Activated CD8-positive, alpha-beta T cell treated with anti-CD3 and anti-CD28 coated beads for 36 hours (primary cell): ENCODE measurements around the gene NTRK1. TPM values are rescaled to one million over a fixed set of nuclear protein-coding genes. Genes with fewer than 3 reads are reported as not detected.

Source experiments
- ATAC-seq: fragments of 200-7000 bp; cut with Tn5 transposase; one replicate; pipeline ENCODE4 v1.10.0; 2021; ENCODE audit warnings: mild to moderate bottlenecking, moderate library complexity
- CTCF ChIA-PET: fragments of 350-600 bp; sonication (Branson Sonifier 250); formaldehyde crosslinking; loops from one replicate; lab custom pipeline; 2021; ENCODE audit warnings: antibody characterized with exemption; lab: Charles Lee
- POLR2A ChIA-PET: fragments of 350-600 bp; sonication (Branson Sonifier 250); formaldehyde crosslinking; loops from one replicate; lab custom pipeline; 2021; ENCODE audit warnings: antibody characterized with exemption; lab: Charles Lee
- DNase-seq: peaks from one replicate; pipeline ENCODE4 v3.0.0-alpha.2; 2020
- H3K27ac Mint-ChIP-seq: one replicate; pipeline ENCODE4 v1.8.0; 2021; ENCODE audit warnings: mild to moderate bottlenecking, mixed read lengths
- H3K27me3 Mint-ChIP-seq: one replicate; pipeline ENCODE4 v1.8.0; 2021; ENCODE audit warnings: mixed read lengths
- H3K36me3 Mint-ChIP-seq: one replicate; pipeline ENCODE4 v1.8.0; 2021; ENCODE audit warnings: low read depth, mixed read lengths
- H3K4me1 Mint-ChIP-seq: one replicate; pipeline ENCODE4 v1.8.0; 2021; ENCODE audit warnings: low read depth, mixed read lengths
- H3K4me3 Mint-ChIP-seq: one replicate; pipeline ENCODE4 v1.8.0; 2021; ENCODE audit warnings: mild to moderate bottlenecking, moderate library complexity, mixed read lengths
- H3K9me3 Mint-ChIP-seq: one replicate; pipeline ENCODE4 v1.8.0; 2021; ENCODE audit warnings: mixed read lengths
- intact Hi-C: fragments of 100-400 bp; cut with micrococcal nuclease; formaldehyde crosslinking; loops from one replicate; pipeline ENCODE4 v1.10.0; 2022
- total RNA-seq, 2 experiments: library from RNA; stranded (reverse); gene quantifications; one replicate each; pipeline ENCODE4 v1.2.3, GENCODE V29; 2021
- TF ChIP-seq, protein P1 (sequence below): fragments of 200-600 bp; IDR thresholded peaks from one replicate; pipeline ENCODE4 v1.8.0; 2022; ENCODE audit warnings: antibody characterized with exemption, mild to moderate bottlenecking

NTRK1 gene
- total RNA-seq, 2 experiments from 2014 or later: 23.5 to 25.9 TPM

DNA sequence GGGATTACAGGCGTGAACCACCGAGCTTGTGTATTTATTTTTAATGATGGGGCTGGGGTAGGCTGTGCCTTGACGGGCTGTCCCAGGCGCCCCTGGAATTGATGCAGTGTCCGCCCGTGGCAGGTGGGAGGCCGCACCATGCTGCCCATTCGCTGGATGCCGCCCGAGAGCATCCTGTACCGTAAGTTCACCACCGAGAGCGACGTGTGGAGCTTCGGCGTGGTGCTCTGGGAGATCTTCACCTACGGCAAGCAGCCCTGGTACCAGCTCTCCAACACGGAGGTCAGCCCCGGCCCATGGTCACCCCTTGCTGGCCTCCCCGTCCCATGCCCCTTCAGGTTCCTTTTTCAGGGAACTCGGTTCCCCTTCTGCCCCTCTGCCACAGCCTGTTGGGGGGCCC is 19.2 kb downstream of the NTRK1 start:
- TF ChIP-seq, protein P1, sequence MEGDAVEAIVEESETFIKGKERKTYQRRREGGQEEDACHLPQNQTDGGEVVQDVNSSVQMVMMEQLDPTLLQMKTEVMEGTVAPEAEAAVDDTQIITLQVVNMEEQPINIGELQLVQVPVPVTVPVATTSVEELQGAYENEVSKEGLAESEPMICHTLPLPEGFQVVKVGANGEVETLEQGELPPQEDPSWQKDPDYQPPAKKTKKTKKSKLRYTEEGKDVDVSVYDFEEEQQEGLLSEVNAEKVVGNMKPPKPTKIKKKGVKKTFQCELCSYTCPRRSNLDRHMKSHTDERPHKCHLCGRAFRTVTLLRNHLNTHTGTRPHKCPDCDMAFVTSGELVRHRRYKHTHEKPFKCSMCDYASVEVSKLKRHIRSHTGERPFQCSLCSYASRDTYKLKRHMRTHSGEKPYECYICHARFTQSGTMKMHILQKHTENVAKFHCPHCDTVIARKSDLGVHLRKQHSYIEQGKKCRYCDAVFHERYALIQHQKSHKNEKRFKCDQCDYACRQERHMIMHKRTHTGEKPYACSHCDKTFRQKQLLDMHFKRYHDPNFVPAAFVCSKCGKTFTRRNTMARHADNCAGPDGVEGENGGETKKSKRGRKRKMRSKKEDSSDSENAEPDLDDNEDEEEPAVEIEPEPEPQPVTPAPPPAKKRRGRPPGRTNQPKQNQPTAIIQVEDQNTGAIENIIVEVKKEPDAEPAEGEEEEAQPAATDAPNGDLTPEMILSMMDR: no peak
- H3K27ac Mint-ChIP-seq: no peak overlapping the region
- ATAC-seq: no peak
- peaks cover 16% of the 10 kb centered on the region for H3K27me3 Mint-ChIP-seq
- no peaks in the 10 kb centered on the region for H3K9me3 Mint-ChIP-seq
- intact Hi-C loops: no loop called here
- no peak for DNase-seq
- H3K4me1 Mint-ChIP-seq: no peaks in the 10 kb centered on the region
- H3K4me3 Mint-ChIP-seq: no peak overlapping the region
- ChIA-PET CTCF (interaction anchor here (1.0 to 10.4 kb wide), 5 partner anchors 11 to 41 kb away, joined by 3 to 83 read pairs (median 4); partner anchors contain the start of genes INSRR, NTRK1 and PEAR1), POLR2A (no interaction called here)
- no peaks in the 10 kb centered on the region for H3K36me3 Mint-ChIP-seq

DNA sequence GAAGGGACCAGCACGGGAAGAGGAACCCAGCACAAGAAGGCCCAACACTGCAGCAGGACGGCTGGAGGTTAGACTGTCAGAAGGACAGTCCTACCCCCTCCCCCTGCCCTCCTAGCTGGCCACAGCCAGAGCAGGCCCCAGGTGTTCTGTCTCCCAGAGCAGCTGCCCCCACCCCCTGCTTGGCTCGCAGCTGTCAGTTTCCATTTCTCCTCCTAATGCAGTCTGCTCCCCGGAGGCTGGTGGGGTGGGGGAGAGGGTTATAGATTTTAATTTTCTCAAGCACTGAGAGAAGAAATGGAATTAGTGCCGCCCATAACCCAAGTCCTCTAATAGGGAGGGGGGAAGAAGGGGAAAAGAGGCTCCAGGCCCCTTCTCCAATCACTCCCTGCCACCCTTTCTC is 19.8 kb downstream of the NTRK1 start:
- CTCF ChIA-PET: interaction anchor here (0.9 to 10.4 kb wide), 6 partner anchors 10 to 191 kb away, joined by 3 to 83 read pairs (median 4); partner anchors contain the start of genes INSRR, NTRK1 and PEAR1
- H3K9me3 Mint-ChIP-seq: no peaks in the 10 kb centered on the region
- no peak overlapping the region for H3K4me3 Mint-ChIP-seq
- intact Hi-C loops: no loop called here
- ATAC-seq (no peak), DNase-seq (no peak)
- TF ChIP-seq, protein P1: no peak
- peaks cover 16% of the 10 kb centered on the region for H3K27me3 Mint-ChIP-seq
- no peaks in the 10 kb centered on the region for H3K4me1 Mint-ChIP-seq
- POLR2A ChIA-PET: no interaction called here
- H3K36me3 Mint-ChIP-seq: no peaks in the 10 kb centered on the region
- no peak overlapping the region for H3K27ac Mint-ChIP-seq

DNA sequence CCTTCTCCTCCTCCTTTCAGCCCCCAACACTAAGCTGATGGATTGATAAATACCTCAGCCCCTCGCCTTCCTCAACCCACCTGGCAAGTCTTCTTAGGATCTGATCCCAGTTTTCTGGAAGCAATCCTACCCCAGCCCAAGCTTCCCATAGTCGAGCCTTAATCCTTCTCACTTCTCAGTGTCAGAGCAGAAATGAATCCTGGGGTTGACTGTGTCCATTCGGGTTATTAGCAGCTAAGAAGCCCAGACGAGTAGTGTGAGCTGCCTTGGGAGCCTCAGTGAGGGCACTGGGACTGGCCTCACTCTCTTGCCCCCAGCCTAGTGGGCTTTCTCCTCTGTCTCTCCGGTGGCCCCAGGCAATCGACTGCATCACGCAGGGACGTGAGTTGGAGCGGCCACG is 20.4 kb downstream of the NTRK1 start:
- Mint-ChIP-seq H3K27me3 (peaks cover 16% of the 10 kb centered on the region), H3K4me3 (no peak overlapping the region), H3K9me3 (no peaks in the 10 kb centered on the region), H3K4me1 (no peaks in the 10 kb centered on the region), H3K36me3 (no peaks in the 10 kb centered on the region), H3K27ac (no peak overlapping the region)
- DNase-seq: no peak
- intact Hi-C loops: no loop called here
- TF ChIP-seq, protein P1: no peak
- ChIA-PET POLR2A (no interaction called here), CTCF (interaction anchor here (0.9 to 10.4 kb wide), 5 partner anchors 10 to 191 kb away, joined by 3 to 83 read pairs (median 6); partner anchors contain the start of genes INSRR, NTRK1 and PEAR1)
- no peak for ATAC-seq

DNA sequence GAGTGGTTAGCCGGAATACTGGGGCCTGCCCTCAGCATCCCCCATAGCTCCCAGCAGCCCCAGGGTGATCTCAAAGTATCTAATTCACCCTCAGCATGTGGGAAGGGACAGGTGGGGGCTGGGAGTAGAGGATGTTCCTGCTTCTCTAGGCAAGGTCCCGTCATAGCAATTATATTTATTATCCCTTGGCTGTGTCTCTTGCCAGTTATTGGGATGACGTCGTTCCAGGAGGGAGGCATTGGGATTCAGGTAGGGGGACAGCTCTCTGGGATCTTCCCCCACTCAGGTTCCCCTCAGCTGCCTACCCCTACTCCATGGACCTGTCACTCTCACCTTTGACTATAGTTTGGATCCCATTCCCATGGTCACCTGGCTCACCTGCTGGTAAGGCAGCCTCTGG is 21.0 kb downstream of the NTRK1 start:
- Mint-ChIP-seq H3K4me1 (no peaks in the 10 kb centered on the region), H3K27ac (no peak overlapping the region), H3K27me3 (peaks cover 18% of the 10 kb centered on the region), H3K4me3 (no peak overlapping the region), H3K9me3 (no peaks in the 10 kb centered on the region), H3K36me3 (no peaks in the 10 kb centered on the region)
- ATAC-seq (no peak), DNase-seq (no peak)
- intact Hi-C loops: no loop called here
- ChIA-PET CTCF (interaction anchor here (1.4 to 10.4 kb wide), 3 partner anchors 9 to 192 kb away, joined by 6 to 83 read pairs (median 10); partner anchors contain the start of genes INSRR, NTRK1 and PEAR1), POLR2A (no interaction called here)
- TF ChIP-seq, protein P1: no peak

DNA sequence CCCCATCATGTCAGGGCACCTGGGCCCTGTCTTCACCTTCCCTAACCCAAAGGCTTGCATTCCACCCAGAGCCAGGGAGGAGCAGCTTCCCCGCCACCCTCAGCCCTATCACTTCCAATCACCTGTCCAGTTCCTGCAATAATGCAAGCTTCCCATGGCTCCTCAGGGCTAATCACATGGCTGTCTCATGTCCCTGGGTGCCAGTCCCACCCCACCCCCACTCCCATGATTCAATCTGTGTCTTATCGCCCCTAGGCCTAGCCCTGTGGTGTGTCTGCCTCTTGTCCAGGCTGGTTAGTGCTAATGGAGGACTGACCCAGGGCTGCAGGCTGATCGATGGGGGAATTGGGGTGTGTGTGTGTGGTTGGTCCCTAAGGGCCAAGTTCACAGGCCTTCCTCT is 21.9 kb downstream of the NTRK1 start:
- Mint-ChIP-seq H3K4me1 (no peaks in the 10 kb centered on the region), H3K27ac (no peak overlapping the region), H3K4me3 (no peak overlapping the region), H3K27me3 (peaks cover 21% of the 10 kb centered on the region), H3K9me3 (no peaks in the 10 kb centered on the region), H3K36me3 (no peaks in the 10 kb centered on the region)
- intact Hi-C loops: no loop called here
- ChIA-PET POLR2A (no interaction called here), CTCF (interaction anchor here (10.4 kb wide), 1 partner anchor 8 kb away, joined by 83 read pairs; the partner anchor contains the start of gene PEAR1)
- TF ChIP-seq, protein P1: no peak
- DNase-seq: no peak
- ATAC-seq: no peak
